Mesenchymal stem cell (in vitro differentiated cells and primary cell): ENCODE data around the gene CERS6.

Experiments used
- DNase-seq: peaks from one replicate; pipeline ENCODE4 v3.0.0-alpha.2; 2013
- H2AFZ ChIP-seq: one replicate; pipeline ENCODE4 v1.6.1; 2013; ENCODE audit warnings: low read depth, mild to moderate bottlenecking, control low read depth, inconsistent platforms, low read length, moderate library complexity
- H2AK5ac ChIP-seq: 2 replicates; pipeline ENCODE4 v1.6.1; 2013; ENCODE audit warnings: low read length, moderate library complexity, mild to moderate bottlenecking, inconsistent platforms; ENCODE audit not compliant: severe bottlenecking
- H2BK120ac ChIP-seq: one replicate; pipeline ENCODE4 v1.6.1; 2013; ENCODE audit warnings: low read depth, mild to moderate bottlenecking, inconsistent platforms, low read length, moderate library complexity
- H2BK12ac ChIP-seq, 2 experiments: one replicate each; pipeline ENCODE4 v1.6.1; 2013; ENCODE audit warnings: inconsistent platforms in 2 of 2, low read length in 2 of 2, mild to moderate bottlenecking in 2 of 2, moderate library complexity in 2 of 2, control low read depth in 1 of 2
- H2BK15ac ChIP-seq: one replicate; pipeline ENCODE4 v1.6.1; 2013; ENCODE audit warnings: mild to moderate bottlenecking, low read depth, inconsistent platforms; ENCODE audit not compliant: poor library complexity, severe bottlenecking
- H2BK5ac ChIP-seq: 2 replicates; pipeline ENCODE4 v1.6.1; 2013; ENCODE audit warnings: low read depth, mild to moderate bottlenecking, low read length, control low read depth, inconsistent platforms; ENCODE audit not compliant: poor library complexity, severe bottlenecking
- H3K14ac ChIP-seq, 2 experiments: one replicate each; pipeline ENCODE4 v1.6.1; 2013; ENCODE audit warnings: inconsistent platforms in 2 of 2, low read length in 2 of 2, control low read depth in 1 of 2, mild to moderate bottlenecking in 1 of 2, moderate library complexity in 1 of 2
- H3K18ac ChIP-seq, 2 experiments: one replicate each; pipeline ENCODE4 v1.6.1; 2013; ENCODE audit warnings: inconsistent platforms in 2 of 2, low read length in 2 of 2, control low read depth in 1 of 2, low read depth in 1 of 2, mild to moderate bottlenecking in 1 of 2
- H3K23ac ChIP-seq, 2 experiments: one replicate each; pipeline ENCODE4 v1.6.1; 2013; ENCODE audit warnings: inconsistent platforms in 2 of 2, low read length in 2 of 2, mild to moderate bottlenecking in 2 of 2, moderate library complexity in 2 of 2, control low read depth in 1 of 2
- H3K27ac ChIP-seq: 2 replicates; pipeline ENCODE4 v1.5.1; 2013; ENCODE audit warnings: mild to moderate bottlenecking, moderate library complexity, low read length, control low read depth, inconsistent platforms; ENCODE audit not compliant: poor library complexity, severe bottlenecking
- H3K27me3 ChIP-seq, 2 experiments: 2 replicates each; pipeline versions ENCODE4 v1.6.1 to v1.7.0; 2013; ENCODE audit warnings: low read length in 2 of 2, mild to moderate bottlenecking in 2 of 2, moderate library complexity in 2 of 2, control low read depth in 1 of 2, inconsistent platforms in 1 of 2; ENCODE audit not compliant: control insufficient read depth in 1 of 2, insufficient read depth in 1 of 2
- H3K36me3 ChIP-seq, 2 experiments: 2 replicates each; pipeline versions ENCODE4 v1.6.1 to v1.7.0; 2013; ENCODE audit warnings: low read length in 2 of 2, control low read depth in 1 of 2, inconsistent platforms in 1 of 2, low read depth in 1 of 2, mild to moderate bottlenecking in 1 of 2; ENCODE audit not compliant: insufficient read depth in 2 of 2, control insufficient read depth in 1 of 2
- H3K4ac ChIP-seq, 2 experiments: one replicate each; pipeline ENCODE4 v1.6.1; 2013; ENCODE audit warnings: inconsistent platforms in 2 of 2, low read length in 2 of 2, mild to moderate bottlenecking in 2 of 2, moderate library complexity in 2 of 2, control low read depth in 1 of 2, low read depth in 1 of 2
- H3K4me1 ChIP-seq: 2 replicates; pipeline ENCODE4 v1.6.1; 2013; ENCODE audit warnings: low read depth, low read length, control low read depth; ENCODE audit not compliant: control insufficient read depth, insufficient read depth
- H3K4me2 ChIP-seq: 2 replicates; pipeline ENCODE4 v1.6.1; 2013; ENCODE audit warnings: low read length, mild to moderate bottlenecking, inconsistent platforms; ENCODE audit not compliant: poor library complexity, severe bottlenecking
- H3K4me3 ChIP-seq, 2 experiments: 2 replicates each; pipeline versions ENCODE4 v1.5.1 to v1.7.0; 2013; ENCODE audit warnings: low read length in 2 of 2, mild to moderate bottlenecking in 2 of 2, control low read depth in 1 of 2, low read depth in 1 of 2; ENCODE audit not compliant: insufficient read depth in 1 of 2
- H3K79me1 ChIP-seq: replicated peaks from 2 replicates; pipeline ENCODE4 v1.6.1; 2013; ENCODE audit warnings: mild to moderate bottlenecking, control low read depth, low read length, inconsistent platforms; ENCODE audit not compliant: poor library complexity, severe bottlenecking
- H3K9ac ChIP-seq: 2 replicates; pipeline ENCODE4 v1.7.0; 2013; ENCODE audit warnings: mild to moderate bottlenecking, low read length, moderate library complexity
- H3K9me3 ChIP-seq: 2 replicates; pipeline ENCODE4 v1.7.0; 2013; ENCODE audit warnings: mild to moderate bottlenecking, low read length; ENCODE audit not compliant: control insufficient read depth
- H4K8ac ChIP-seq: one replicate; pipeline ENCODE4 v1.6.1; 2013; ENCODE audit warnings: inconsistent platforms, mild to moderate bottlenecking, low read length, moderate library complexity
- H4K91ac ChIP-seq: one replicate; pipeline ENCODE4 v1.6.1; 2013; ENCODE audit warnings: mild to moderate bottlenecking, low read length, inconsistent platforms
- WGBS: methylation state at CpG from one replicate; pipeline ENCODE4 v1.1.7; 2013; ENCODE audit warnings: mixed read lengths; 5-methylcytosine and 5-hydroxymethylcytosine counted together

CERS6 gene

DNA sequence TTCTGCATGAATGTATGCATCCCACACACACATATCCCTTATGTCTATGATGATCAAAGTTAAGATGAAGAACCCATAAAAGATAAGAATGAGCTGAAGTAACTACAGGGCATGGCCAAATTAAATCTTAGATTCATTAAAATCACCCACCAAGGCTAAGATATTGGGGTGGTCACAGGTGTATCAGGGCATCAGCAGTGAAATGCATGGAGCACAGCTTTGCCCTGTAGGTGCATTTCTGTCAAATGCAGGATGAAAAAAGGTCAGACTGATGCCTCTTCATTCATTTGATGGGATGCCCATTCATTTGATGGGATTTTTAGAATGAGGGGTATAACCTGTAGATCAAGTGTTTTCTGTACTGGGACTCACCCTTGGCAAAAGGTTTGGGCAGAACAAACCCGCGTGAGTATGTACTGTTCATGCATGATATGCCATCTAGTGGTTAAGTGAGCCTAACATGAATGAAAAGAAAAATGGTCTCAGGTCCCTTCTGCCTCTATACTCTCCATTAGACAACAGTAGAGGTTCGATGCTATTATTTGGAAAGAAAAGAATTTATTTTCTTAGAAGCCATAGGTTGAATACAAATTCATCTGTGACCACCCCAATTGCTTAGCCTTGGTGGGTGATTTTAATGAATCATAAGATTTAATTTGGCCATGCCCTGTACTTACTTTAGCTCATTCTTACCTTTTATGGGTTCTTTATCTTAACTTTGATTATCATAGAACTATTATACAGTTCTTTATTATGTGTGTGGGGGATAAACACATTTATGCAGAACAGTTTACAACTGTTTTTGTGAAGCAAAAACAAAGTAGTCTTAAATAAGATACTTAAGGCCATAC, 303.1 kb downstream of the CERS6 start:
- peaks cover 2% of the 10 kb centered on the region for H3K79me1 ChIP-seq
- H3K9ac ChIP-seq, result no peak overlapping the region
- H2BK15ac ChIP-seq, result no peak overlapping the region
- H2BK12ac ChIP-seq, result no peak overlapping the region
- no peak overlapping the region for H3K23ac ChIP-seq
- H4K8ac ChIP-seq, result no peak overlapping the region
- H3K4me3 ChIP-seq, result no peak overlapping the region
- no peak overlapping the region for H3K27ac ChIP-seq
- peaks cover 0 to 3% of the 10 kb centered on the region in 2 experiments for H3K36me3 ChIP-seq
- no peak overlapping the region for H3K14ac ChIP-seq
- H2BK5ac ChIP-seq, result no peak overlapping the region
- no peak overlapping the region for H2AK5ac ChIP-seq
- H3K9me3 ChIP-seq, result no peaks in the 10 kb centered on the region
- H3K4me2 ChIP-seq, result no peak overlapping the region
- H3K27me3 ChIP-seq, result no peaks in the 10 kb centered on the region
- no peaks in the 10 kb centered on the region for H3K4me1 ChIP-seq
- 70% methylated on average over 2 of the region's 3 CpGs for WGBS
- H4K91ac ChIP-seq, result no peak overlapping the region
- no peak overlapping the region for H3K4ac ChIP-seq
- H2AFZ ChIP-seq, result no peak overlapping the region
- H3K18ac ChIP-seq, result no peak overlapping the region
- peak; percentile 65 for DNase-seq
- H2BK120ac ChIP-seq, result no peak overlapping the region

GRCh38 chr2:168765401-168765800, 309.3 kb downstream of the CERS6 start:
- Histone ChIP-seq H3K9me3 (no peaks in the 10 kb centered on the region), H3K14ac (no peak overlapping the region), H2BK15ac (no peak overlapping the region), H2AFZ (no peak overlapping the region), H3K79me1 (peaks cover 2% of the 10 kb centered on the region), H3K18ac (no peak overlapping the region), H3K4me2 (no peak overlapping the region), H4K8ac (no peak overlapping the region), H2BK12ac (no peak overlapping the region), H3K4ac (no peak overlapping the region), H2AK5ac (no peak overlapping the region), H3K9ac (no peak overlapping the region), H2BK120ac (no peak overlapping the region), H3K4me3 (no peak overlapping the region), H3K27me3 (no peaks in the 10 kb centered on the region), H4K91ac (no peak overlapping the region), H3K36me3 (no peaks in the 10 kb centered on the region), H2BK5ac (no peak overlapping the region), H3K4me1 (no peaks in the 10 kb centered on the region), H3K23ac (no peak overlapping the region), H3K27ac (no peak overlapping the region)
- DNase-seq, result no peak
- WGBS, result 50% methylated on average over 1 of the region's 1 CpG

DNA sequence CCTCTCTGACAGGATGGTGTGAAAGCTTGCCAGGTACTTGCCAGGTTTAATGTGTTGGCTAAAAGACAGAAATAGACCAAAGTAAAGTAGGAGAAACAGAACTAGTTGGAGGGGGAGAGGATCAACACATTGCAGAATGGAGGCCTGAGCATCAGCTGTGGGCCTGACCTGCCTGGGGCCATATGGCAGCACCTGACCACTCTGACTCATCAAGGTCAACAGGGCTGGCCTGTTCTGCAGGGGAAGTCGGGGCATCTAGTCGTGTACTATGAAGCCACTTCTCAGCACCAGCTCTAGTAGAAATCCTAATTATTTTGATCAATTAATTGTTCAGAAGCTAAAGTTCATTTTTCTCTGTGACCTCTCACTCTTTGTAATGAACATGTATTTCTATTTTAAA, 310.5 kb downstream of the CERS6 start:
- Histone ChIP-seq H2AK5ac (no peak overlapping the region), H3K4me2 (no peak overlapping the region), H2BK15ac (no peak overlapping the region), H3K9me3 (no peaks in the 10 kb centered on the region), H3K23ac (no peak overlapping the region), H2BK12ac (no peak overlapping the region), H3K14ac (no peak overlapping the region), H3K4me1 (no peaks in the 10 kb centered on the region), H2BK120ac (no peak overlapping the region), H4K91ac (no peak overlapping the region), H3K18ac (no peak overlapping the region), H3K4ac (no peak overlapping the region), H2BK5ac (no peak overlapping the region), H3K27ac (no peak overlapping the region), H3K4me3 (no peak overlapping the region), H3K36me3 (no peaks in the 10 kb centered on the region), H3K27me3 (no peaks in the 10 kb centered on the region), H4K8ac (no peak overlapping the region), H3K79me1 (peaks cover 2% of the 10 kb centered on the region), H2AFZ (no peak overlapping the region), H3K9ac (no peak overlapping the region)
- 67% methylated on average over 1 of the region's 2 CpGs for WGBS
- no peak for DNase-seq

DNA sequence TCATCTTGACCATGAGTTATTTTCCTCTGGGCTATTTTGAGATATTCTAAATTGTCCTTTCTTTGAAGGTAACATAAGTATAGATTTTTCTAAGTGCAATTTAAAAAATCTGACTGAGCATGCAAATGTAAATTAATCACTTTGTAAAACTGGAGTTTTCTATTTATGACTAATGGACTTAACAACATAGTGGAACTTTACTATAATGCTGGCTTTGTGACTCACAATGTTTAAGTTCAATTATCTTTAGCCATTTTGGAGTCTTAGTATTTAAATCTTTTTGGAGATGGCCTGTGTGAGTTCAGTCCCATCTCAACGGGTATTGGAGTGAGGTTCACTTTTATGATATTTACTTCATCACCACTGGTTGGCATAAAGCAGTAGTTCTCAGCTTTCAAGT, 311.2 kb downstream of the CERS6 start:
- Histone ChIP-seq H2BK15ac (no peak overlapping the region), H4K8ac (no peak overlapping the region), H4K91ac (no peak overlapping the region), H3K18ac (peak overlapping the region in 1 of 2 experiments; percentile 19), H2AFZ (no peak overlapping the region), H3K9me3 (no peaks in the 10 kb centered on the region), H3K27ac (no peak overlapping the region), H3K9ac (no peak overlapping the region), H3K4me3 (no peak overlapping the region), H3K36me3 (no peaks in the 10 kb centered on the region), H3K4me2 (no peak overlapping the region), H3K4ac (no peak overlapping the region), H2BK12ac (no peak overlapping the region), H2BK120ac (no peak overlapping the region), H3K79me1 (peaks cover 2% of the 10 kb centered on the region), H3K27me3 (no peaks in the 10 kb centered on the region), H3K14ac (no peak overlapping the region), H2AK5ac (no peak overlapping the region), H3K23ac (no peak overlapping the region), H3K4me1 (no peaks in the 10 kb centered on the region), H2BK5ac (no peak overlapping the region)
- WGBS, result 100% methylated on average over 1 of the region's 1 CpG
- DNase-seq, result no peak
